ENCODE results near the gene SLK. TPM values are rescaled to one million over a fixed set of nuclear protein-coding genes. Genes with fewer than 3 reads are reported as not detected.
A peak's percentile ranks its signal among the peaks of the same experiment; 100 is the strongest.

SLK gene
- total and polyA plus RNA-seq, 10 of the 15 experiments (the other 5 are each of a cell fraction or from before 2014, with no cell fraction given), result 2.5 to 24.2 (median 11.1) TPM

GRCh38 chr10:103917302-103918052 lies 49.5 kb upstream of the SLK start (continued):
- TF ChIP-seq, protein P1, sequence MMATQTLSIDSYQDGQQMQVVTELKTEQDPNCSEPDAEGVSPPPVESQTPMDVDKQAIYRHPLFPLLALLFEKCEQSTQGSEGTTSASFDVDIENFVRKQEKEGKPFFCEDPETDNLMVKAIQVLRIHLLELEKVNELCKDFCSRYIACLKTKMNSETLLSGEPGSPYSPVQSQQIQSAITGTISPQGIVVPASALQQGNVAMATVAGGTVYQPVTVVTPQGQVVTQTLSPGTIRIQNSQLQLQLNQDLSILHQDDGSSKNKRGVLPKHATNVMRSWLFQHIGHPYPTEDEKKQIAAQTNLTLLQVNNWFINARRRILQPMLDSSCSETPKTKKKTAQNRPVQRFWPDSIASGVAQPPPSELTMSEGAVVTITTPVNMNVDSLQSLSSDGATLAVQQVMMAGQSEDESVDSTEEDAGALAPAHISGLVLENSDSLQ (IDR thresholded peaks at IDR 0.05), result peak; percentile 39; the same call in 1 of the 2 replicates
- no peak for TF ChIP-seq EP300 (IDR thresholded peaks at IDR 0.05; ENCODE audit: borderline replicate concordance in 1 of 2, control insufficient read depth in 1 of 2, low read depth in 2 of 2, low read length in 2 of 2)
- no peak for TF ChIP-seq NFIC (IDR thresholded peaks at IDR 0.05; ENCODE audit: low read depth, low read length)
- TF ChIP-seq CUX1 (IDR thresholded peaks at IDR 0.05; ENCODE audit: insufficient replicate concordance, low read depth, low read length), result no peak
- TF ChIP-seq, protein P2, sequence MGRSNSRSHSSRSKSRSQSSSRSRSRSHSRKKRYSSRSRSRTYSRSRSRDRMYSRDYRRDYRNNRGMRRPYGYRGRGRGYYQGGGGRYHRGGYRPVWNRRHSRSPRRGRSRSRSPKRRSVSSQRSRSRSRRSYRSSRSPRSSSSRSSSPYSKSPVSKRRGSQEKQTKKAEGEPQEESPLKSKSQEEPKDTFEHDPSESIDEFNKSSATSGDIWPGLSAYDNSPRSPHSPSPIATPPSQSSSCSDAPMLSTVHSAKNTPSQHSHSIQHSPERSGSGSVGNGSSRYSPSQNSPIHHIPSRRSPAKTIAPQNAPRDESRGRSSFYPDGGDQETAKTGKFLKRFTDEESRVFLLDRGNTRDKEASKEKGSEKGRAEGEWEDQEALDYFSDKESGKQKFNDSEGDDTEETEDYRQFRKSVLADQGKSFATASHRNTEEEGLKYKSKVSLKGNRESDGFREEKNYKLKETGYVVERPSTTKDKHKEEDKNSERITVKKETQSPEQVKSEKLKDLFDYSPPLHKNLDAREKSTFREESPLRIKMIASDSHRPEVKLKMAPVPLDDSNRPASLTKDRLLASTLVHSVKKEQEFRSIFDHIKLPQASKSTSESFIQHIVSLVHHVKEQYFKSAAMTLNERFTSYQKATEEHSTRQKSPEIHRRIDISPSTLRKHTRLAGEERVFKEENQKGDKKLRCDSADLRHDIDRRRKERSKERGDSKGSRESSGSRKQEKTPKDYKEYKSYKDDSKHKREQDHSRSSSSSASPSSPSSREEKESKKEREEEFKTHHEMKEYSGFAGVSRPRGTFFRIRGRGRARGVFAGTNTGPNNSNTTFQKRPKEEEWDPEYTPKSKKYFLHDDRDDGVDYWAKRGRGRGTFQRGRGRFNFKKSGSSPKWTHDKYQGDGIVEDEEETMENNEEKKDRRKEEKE (IDR thresholded peaks at IDR 0.05), result no peak
- TF ChIP-seq CBX5 (IDR thresholded peaks at IDR 0.05; ENCODE audit: low read depth), result no peak
- TF ChIP-seq ZNF384 (IDR thresholded peaks at IDR 0.05; ENCODE audit: borderline replicate concordance, low read depth, low read length), result no peak
- no peak for TF ChIP-seq SRF (IDR thresholded peaks at IDR 0.05; ENCODE audit: low read depth in 2 of 2, low read length in 2 of 2)
- no peak for TF ChIP-seq ZBTB11 (CRISPR knock-in tag; IDR thresholded peaks at IDR 0.05)
- TF ChIP-seq FOXM1 (IDR thresholded peaks at IDR 0.05; ENCODE audit: low read depth, low read length), result no peak
- peak; percentile 64 to 87; a peak in 3 of 4 replicates for TF ChIP-seq BHLHE40 (IDR thresholded peaks at IDR 0.05; ENCODE audit: borderline replicate concordance in 1 of 2, low read depth in 2 of 2, low read length in 1 of 2)
- no peak for TF ChIP-seq SP1 (IDR thresholded peaks at IDR 0.05; ENCODE audit: low read depth, low read length)
- no peak for TF ChIP-seq TBL1XR1 (IDR thresholded peaks at IDR 0.05; ENCODE audit: low read depth, low read length)
- TF ChIP-seq KLF5 (IDR thresholded peaks at IDR 0.05; ENCODE audit: partially characterized antibody), result peak; percentile 45

Measured in GM12878 (cell line).